Thyroid gland (tissue), 4 donors: ENCODE measurements around the gene DUSP22.

Experiments
- CTCF ChIP-seq, 6 experiments: fragments of 200-600 bp in 3 of 6; fragments of 450-650 bp in 3 of 6; sonication (generic) in 3 of 6; IDR thresholded peaks; one replicate each; pipeline ENCODE4 v1.5.1; 2016 to 2019; ENCODE audit warnings: antibody characterized with exemption in 6 of 6, mild to moderate bottlenecking in 2 of 6, inconsistent platforms in 1 of 6, moderate library complexity in 1 of 6
- POLR2A ChIP-seq, 2 donors: fragments of 450-650 bp; IDR thresholded peaks; one replicate each; pipeline ENCODE4 v1.6.1; 2017; ENCODE audit warnings: antibody characterized with exemption in 2 of 2, mild to moderate bottlenecking in 2 of 2, moderate library complexity in 1 of 2

DNA sequence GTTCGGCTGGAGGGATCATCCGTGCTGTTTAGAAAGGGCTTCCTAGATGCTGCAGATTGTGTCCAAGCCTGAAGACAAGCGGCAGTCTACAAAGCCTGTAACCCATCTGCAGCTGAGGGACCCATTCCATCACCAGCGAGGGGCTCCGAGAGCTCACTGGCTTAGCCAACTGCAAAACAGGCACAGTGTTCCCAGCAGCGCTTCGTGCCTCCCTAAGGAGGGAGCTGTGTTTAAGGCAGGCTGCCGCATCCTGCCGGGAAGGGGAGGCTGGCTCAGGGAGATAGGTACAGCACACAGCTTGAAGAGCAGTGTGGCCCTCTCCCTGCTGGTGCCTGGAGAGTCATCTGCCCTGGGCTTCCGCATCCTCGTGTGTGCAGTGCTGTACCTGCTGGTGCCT lies 32.4 kb downstream of the DUSP22 start:
- TF ChIP-seq CTCF (IDR thresholded peaks at IDR 0.05) (no peak), POLR2A (IDR thresholded peaks at IDR 0.05) (no peak)
